Activated T-cell treated with anti-CD3 and anti-CD28 coated beads, Interleukin-2, amount 50 U/mL, for 48 hours (primary cell): ENCODE measurements around the gene ZC3HAV1L.
"Not testable (repeated sequence)": the region's sequence is repeated elsewhere in the genome, so short reads cannot be mapped to it uniquely, and the experiment has no call there.

Source experiments
- DNase-seq, 2 experiments: peaks; one replicate each; pipeline ENCODE4 v3.0.0-alpha.2; 2020

Gene ZC3HAV1L

GRCh38 chr7:139035586-139036353 is at the start of gene ZC3HAV1L:
TSS of gene ZC3HAV1L (minus strand) at chr7:139036042. CDS start at chr7:139036017, 25 bp downstream.
- DNase-seq = peak; percentile 84

- peak in 1 of 2 experiments; percentile 19 for DNase-seq
These were observed 48.9 kb upstream of the ZC3HAV1L start for GRCh38 chr7:139084709-139085108.

GRCh38 chr7:139081584-139081983 is 45.7 kb upstream of the ZC3HAV1L start:
- DNase-seq = no peak

GRCh38 chr7:139080905-139081304 is 45.1 kb upstream of the ZC3HAV1L start:
- peak; percentile 17 to 18 for DNase-seq

- DNase-seq = peak; percentile 15 to 17
These were observed 44.0 kb upstream of the ZC3HAV1L start for GRCh38 chr7:139079861-139080260.

GRCh38 chr7:139078911-139079310 is 43.1 kb upstream of the ZC3HAV1L start:
- DNase-seq = peak in 1 of 2 experiments; percentile 18

- DNase-seq = no peak
These were observed 42.6 kb upstream of the ZC3HAV1L start for GRCh38 chr7:139078399-139078798.

- peak; percentile 11 to 13 for DNase-seq
These were observed 41.9 kb upstream of the ZC3HAV1L start for GRCh38 chr7:139077706-139078105.

GRCh38 chr7:139075871-139076686 is 40.2 kb upstream of the ZC3HAV1L start:
- peak; percentile 13 to 15 for DNase-seq

GRCh38 chr7:139075031-139075652 is 39.3 kb upstream of the ZC3HAV1L start:
- peak; percentile 64 to 70 for DNase-seq

GRCh38 chr7:139072796-139073195 is 37.0 kb upstream of the ZC3HAV1L start:
- peak; percentile 14 to 17 for DNase-seq

- peak; percentile 17 to 18 for DNase-seq
These were observed 35.8 kb upstream of the ZC3HAV1L start for GRCh38 chr7:139071680-139072079.

GRCh38 chr7:139068544-139069399 is 32.9 kb upstream of the ZC3HAV1L start:
- peak in 1 of 2 experiments; percentile 26 for DNase-seq

GRCh38 chr7:139066315-139066714 is 30.5 kb upstream of the ZC3HAV1L start:
- DNase-seq = peak; percentile 14 to 15

GRCh38 chr7:139065323-139065722 is 29.5 kb upstream of the ZC3HAV1L start:
- peak; percentile 12 to 14 for DNase-seq

- peak in 1 of 2 experiments; percentile 8 for DNase-seq
These were observed 25.6 kb upstream of the ZC3HAV1L start for GRCh38 chr7:139061416-139061815.

GRCh38 chr7:139060695-139061237 is 24.9 kb upstream of the ZC3HAV1L start:
- peak in 1 of 2 experiments; percentile 12 for DNase-seq

- DNase-seq = peak in 1 of 2 experiments; percentile 7
These were observed 24.1 kb upstream of the ZC3HAV1L start for GRCh38 chr7:139059905-139060304.

- peak in 1 of 2 experiments; percentile 13 for DNase-seq
These were observed 23.1 kb upstream of the ZC3HAV1L start for GRCh38 chr7:139058943-139059342.

GRCh38 chr7:139055674-139056073 is 19.8 kb upstream of the ZC3HAV1L start:
- DNase-seq = no peak

GRCh38 chr7:139054656-139055055 is 18.8 kb upstream of the ZC3HAV1L start:
- not testable (repeated sequence) for DNase-seq

GRCh38 chr7:139054101-139054500 is 18.3 kb upstream of the ZC3HAV1L start:
- DNase-seq = peak in 1 of 2 experiments; percentile 20
